ENCODE measurements around the gene SIGLEC9. TPM values are rescaled to one million over a fixed set of nuclear protein-coding genes. Genes with fewer than 3 reads are reported as not detected.

SIGLEC9 gene
- total RNA-seq, result 0.12 and 0.29 TPM in 2 replicates

GRCh38 chr19:51124729-51125128 lies at the start of gene SIGLEC9:
Gene SIGLEC9 (plus strand): TSS chr19:51124906. CDS start chr19:51124975, 69 bp downstream.
- intact Hi-C loops (cut with micrococcal nuclease), result no loop called here

DNA sequence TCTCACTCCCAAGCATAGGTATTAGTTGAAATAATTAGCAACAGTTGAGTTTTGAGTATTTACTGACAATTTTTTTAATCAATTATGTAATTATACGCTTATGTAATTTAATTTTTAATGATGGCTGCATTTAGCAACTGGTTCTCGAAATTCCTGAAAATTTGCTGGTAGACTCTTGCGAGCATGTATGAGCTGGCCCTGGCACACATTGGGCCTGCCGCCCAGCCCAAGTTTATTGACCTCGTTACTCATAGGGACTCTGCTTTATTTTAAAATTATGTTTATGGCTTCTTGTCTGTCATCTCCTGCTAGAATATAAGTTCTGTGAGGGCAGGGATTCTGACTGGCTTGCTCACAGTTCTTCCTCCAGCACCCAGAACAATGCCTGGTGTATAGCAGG lies 48.7 kb upstream of the SIGLEC9 start:
- intact Hi-C loops (cut with micrococcal nuclease), result no loop called here

DNA sequence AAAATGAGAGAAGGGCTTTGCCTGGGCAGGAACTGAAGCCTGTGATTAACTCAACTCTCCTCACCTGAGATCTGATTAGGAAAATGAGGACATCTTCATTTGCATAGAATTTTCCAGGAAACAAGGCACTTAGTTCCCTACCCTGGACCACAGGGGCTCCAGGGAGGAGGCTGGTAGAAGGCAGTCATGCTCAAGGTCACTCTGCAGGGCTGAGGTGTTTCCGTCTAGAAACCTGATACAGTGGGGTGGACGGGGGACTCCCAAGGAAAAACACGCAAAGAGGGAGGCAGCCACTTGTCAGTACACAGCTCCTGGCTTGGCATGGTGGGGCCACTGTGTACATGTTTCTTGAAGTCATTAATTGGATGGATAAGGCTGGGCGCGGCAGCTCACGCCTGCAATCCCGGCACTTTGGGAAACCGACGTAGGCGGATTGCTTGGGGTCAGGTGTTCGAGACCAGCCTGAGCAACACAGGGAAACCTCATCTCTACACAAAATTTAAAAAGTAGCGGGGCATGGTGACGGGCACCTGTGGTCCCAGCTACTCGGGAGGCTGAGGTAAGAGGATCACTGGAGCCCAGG lies 48.0 kb upstream of the SIGLEC9 start:
- intact Hi-C loops (cut with micrococcal nuclease), result no loop called here

DNA sequence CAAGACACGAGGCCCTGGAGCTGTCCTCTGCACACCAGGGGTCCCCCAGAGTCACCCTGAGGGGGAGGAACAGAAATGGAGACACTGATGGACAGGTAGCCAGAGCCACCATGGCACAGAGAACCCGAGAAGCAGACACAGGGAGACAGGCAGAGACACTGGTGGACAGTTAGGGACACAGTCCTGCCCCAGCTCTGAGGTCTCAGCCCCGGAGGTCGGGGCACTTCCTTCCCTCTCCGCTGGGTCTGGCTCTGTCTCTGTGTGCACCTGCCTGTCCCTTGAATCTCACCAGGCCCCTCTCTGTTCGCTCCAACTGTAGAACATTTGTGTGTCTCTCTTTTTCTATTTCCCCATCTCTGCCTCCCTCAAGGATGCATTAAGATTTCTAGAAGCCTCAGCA lies 46.6 kb upstream of the SIGLEC9 start:
- intact Hi-C loops (cut with micrococcal nuclease), result no loop called here

DNA sequence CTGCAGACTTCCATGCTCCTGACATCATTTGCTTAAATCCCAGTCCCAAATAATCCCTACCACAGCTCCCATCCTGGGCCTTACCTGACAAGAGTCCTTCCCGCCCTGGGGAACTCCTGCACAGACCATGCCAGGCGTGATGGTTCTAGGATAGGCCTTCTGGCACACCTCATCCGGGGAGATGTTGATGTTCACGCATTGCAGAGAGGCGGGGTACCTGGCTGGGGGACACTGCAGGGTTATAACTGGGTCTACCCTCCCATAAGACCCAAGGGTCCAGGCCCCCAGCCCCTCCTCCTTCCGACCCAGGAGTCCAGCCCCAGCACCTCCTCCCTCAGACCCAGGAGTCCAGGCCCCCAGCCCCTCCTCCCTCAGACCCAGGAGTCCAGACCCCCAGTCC lies 46.0 kb upstream of the SIGLEC9 start:
- intact Hi-C loops (cut with micrococcal nuclease), result no loop called here

GRCh38 chr19:51079481-51080110 lies 45.1 kb upstream of the SIGLEC9 start:
- intact Hi-C loops (cut with micrococcal nuclease), result no loop called here

DNA sequence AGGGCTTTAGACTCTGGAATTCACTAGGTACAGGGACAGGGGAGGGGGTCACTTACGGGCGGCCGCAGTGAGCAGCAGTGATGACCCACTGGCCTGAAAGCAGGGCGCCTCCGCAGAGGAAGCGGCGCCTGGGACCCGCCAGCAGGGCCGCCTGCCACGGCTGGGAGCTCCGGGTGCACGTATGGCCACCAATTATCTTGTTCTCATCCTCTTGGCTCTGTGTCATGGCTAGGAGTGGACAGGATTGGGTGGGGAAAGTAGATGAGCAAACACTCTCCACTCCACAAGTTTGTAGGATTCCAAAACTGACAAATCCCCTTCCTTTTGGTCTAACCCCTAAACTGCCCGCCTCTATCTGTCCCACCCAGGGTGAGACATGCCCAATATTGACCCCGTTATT lies 43.2 kb upstream of the SIGLEC9 start:
- intact Hi-C loops (cut with micrococcal nuclease), result no loop called here

DNA sequence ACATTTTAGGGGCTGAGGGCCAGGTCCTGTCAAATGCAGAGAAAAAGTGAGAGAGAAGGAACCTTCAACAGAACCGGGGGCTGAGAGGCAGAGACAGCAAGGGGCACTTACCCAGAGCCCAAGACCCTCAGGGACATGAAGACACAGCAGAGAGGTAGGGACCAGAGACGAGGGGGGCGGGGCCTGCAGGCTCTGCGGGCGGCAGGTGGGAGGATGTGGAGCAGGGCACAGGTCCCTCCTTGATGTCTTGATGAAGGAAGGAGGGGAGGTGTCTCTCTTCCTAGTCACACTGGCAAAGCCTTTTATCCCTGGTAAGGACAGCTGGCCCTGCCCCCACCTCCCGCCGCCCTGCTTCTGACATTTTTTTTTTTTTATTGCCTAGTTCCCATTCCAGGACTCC lies 42.1 kb upstream of the SIGLEC9 start, which contains the start of gene KLK14:
Gene KLK14, minus strand, starts transcription at position 277 of the 400 bp plus-strand sequence. Its CDS starts 273 bp downstream, at position 4.
- intact Hi-C loops (cut with micrococcal nuclease), result no loop called here

- intact Hi-C loops (cut with micrococcal nuclease), result no loop called here
Measured at GRCh38 chr19:51083181-51083580, 41.5 kb upstream of the SIGLEC9 start.

DNA sequence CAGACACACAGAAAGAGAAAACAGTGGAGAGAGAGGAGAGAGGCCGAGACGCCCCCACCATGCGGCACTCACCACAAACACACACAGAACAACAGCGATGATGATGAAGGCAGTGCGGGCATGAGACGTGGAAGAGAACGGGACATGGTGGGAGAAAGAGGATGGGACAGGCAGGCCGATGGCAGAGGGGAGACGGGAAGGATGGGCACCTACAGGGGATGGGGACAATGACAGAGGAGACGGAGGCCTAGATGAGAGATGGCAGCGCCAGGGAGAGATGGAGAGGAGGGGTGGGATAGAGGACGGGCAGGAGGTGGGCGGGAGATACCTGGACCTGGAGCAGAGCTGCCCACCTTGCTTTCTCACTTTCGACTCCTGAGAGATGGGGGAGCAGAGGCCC lies 40.9 kb upstream of the SIGLEC9 start:
- intact Hi-C loops (cut with micrococcal nuclease), result no loop called here

GRCh38 chr19:51084505-51084904 lies 40.2 kb upstream of the SIGLEC9 start:
- intact Hi-C loops (cut with micrococcal nuclease), result no loop called here

DNA sequence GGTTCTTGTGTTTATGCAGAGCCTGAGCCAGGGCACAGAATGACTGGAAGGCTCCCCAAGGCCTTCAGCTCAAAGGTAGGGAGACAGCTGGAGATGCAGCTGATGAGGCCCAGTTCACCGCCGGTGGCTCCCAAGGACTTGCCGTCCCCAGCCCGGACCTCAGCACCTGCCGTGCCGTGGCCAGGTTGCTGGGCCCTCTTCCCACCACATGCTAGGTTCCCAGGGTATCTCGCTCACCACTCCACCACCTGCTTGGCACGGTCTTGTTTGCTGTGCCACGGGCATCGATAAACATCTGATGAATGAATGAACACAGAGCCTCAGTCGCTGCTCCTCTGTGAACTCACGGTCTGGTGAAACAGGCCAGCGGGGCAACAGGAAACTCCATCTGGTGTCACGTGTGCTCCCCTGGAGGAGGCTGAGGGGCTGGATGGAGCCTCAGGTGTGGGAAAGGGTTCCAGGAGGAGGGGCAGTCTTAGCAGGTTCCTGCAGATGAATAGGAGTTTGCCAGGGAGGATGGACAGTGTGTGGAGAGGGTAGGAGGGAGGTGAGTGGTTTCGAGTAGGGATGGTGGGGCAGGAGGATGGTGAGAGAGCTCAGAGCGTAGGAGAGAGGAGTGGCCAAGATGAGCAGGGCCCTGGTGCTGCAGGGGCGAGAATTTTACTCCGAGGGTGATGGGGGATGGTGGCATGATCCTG lies 38.4 kb upstream of the SIGLEC9 start:
- intact Hi-C loops (cut with micrococcal nuclease), result no loop called here

DNA sequence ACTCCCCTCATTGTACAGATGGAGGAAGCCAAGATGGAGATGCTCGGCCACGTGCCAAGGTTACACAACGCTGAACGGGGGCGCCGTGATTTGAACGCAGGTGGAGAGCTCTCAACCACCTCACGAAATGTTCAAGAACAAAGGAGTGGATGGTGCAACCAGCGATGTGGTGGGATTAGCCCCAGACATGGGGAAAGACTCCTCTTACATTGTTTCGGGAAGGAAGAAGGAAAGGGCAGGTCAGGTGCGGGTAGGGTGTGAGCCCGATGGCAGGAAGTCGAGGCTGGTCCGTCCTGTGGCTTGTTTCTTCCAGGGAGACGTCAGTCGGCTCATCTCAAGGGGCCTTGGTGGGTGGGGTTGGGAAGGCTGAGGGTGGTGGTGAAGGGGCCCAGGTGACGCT lies 34.9 kb upstream of the SIGLEC9 start:
- intact Hi-C loops (cut with micrococcal nuclease), result no loop called here

DNA sequence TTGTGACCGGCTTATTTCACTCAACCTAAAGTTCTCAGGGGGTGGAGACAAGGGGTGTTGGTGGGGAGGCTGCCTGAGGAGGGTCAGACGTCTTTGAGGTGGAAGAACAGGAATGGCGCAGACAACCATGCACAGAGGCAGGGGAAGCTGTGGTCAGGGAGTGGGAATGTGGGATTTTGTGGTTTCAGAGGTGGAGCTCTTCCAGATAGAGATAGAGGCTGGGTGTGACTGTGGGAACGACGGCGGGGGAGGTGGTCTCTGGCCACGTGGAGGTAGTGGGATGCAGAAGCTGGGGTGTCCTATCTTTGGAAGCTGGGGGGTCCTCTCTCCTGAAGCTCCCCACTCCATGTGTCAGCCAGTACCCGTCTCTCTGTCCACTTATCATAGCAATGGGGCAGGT lies 34.2 kb upstream of the SIGLEC9 start:
- intact Hi-C loops (cut with micrococcal nuclease), result no loop called here

DNA sequence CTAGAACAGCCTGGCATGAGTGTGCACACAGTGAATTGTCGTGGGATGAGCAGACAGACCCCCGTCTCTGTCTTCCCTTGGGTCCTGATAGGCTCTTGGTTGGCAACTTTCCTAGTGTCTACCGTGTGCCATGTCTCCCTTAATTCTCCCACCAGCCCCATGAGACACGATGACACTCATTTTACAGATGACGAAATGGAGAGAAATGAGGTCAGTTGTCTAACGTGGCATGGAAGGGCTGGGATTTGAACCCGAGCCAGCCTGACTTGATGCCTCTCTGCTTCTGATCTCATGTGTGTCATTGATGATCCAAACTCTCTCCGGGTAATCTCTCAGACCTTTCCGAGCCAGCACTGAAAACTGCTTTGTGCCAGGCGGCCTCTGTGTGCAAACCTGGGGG lies 33.6 kb upstream of the SIGLEC9 start:
- intact Hi-C loops (cut with micrococcal nuclease), result no loop called here

- intact Hi-C loops (cut with micrococcal nuclease), result no loop called here
Measured at GRCh38 chr19:51091895-51092873, 32.5 kb upstream of the SIGLEC9 start.

DNA sequence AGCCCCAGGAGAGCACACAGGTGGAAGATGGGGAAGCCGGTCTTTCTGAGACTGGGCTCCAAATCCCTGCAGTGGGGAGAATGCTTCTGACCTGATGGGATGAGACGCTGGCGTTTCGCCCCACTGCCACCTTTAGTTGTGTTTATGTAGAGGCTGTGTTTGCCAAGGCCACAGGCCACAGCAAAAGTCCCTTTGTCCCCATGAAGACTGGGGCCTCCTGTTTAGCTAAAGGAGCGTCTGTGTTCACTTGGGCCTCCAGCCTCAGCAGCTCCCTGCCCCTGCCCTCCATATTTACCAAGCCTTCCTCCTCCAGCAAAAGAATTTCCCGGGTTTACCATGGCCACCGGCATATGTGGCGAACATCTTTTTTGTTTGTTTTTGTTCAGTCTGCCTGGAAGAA lies 31.6 kb upstream of the SIGLEC9 start:
- intact Hi-C loops (cut with micrococcal nuclease), result no loop called here

DNA sequence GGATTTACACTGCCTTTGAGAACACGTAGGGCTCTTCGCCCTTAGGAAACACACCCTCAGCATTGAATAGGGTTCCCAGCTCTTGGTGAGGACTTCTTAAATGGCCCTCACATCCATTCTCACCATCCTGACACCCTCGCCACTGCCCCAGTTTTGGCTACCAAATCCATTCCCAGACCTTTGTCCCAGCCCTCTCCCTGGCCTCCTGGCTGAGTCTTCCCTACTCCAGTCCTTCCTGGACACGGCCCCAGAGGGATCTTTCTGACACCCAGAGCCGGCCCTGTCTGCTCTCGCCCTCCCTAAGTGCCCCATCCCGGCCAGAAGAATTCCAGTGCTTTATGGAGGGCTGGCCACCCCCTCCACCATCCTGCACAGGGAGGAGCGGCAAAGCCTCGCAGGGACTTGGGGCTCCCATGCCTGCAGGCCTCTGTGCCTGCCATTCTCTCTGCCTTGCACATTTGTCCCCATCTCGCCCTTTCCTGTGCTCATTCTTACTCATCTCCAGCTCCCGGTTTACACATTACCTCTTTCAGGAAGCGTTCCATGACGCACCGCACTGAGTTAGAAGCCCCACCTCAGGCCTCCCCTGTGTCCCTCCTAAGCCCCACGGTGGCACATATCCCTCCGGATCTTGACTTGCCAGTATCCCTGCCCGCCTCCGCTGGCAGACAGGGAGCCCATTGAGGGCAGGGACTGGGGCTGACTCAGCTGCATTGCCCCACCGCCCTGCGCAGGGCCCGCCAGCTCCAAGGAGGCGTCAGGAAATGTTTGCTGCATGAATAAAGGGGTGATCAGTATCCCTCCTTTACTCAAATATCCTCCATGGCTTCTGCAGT lies 31.0 kb upstream of the SIGLEC9 start:
- intact Hi-C loops (cut with micrococcal nuclease), result no loop called here

- intact Hi-C loops (cut with micrococcal nuclease), result loop anchor here (5.0 kb wide), 1 partner anchor 72 kb away; no protein-coding TSS in a partner anchor
Measured at GRCh38 chr19:51094696-51095279, 29.9 kb upstream of the SIGLEC9 start.
